Tibial artery (tissue), 4 donors: ENCODE measurements around the gene HOXA3.

ENCODE experiments used
- DNase-seq, 2 donors: peaks; one replicate each; pipeline ENCODE4 v3.0.0-alpha.2; 2019
- H3K27ac ChIP-seq, 2 donors: fragments of 200-600 bp; sonication (generic) in 1 of 2; 1 replicate in 1 of 2; 2 replicates in 1 of 2; pipeline ENCODE4 v1.5.1; 2018 to 2019; ENCODE audit warnings: mild to moderate bottlenecking in 1 of 2
- H3K27me3 ChIP-seq, 2 donors: fragments of 200-600 bp; sonication (generic) in 1 of 2; one replicate each; pipeline versions ENCODE4 v1.5.1 to v1.6.0; 2016 to 2019
- H3K36me3 ChIP-seq, 3 donors: fragments of 200-600 bp; sonication (generic) in 2 of 3; one replicate each; pipeline ENCODE4 v1.5.1; 2016 to 2019; ENCODE audit warnings: mild to moderate bottlenecking in 2 of 3
- H3K4me1 ChIP-seq, 4 donors: fragments of 200-600 bp; sonication (generic) in 2 of 4; 1 replicate in 3 of 4; 2 replicates in 1 of 4; pipeline ENCODE4 v1.5.1; 2016 to 2019
- H3K4me3 ChIP-seq, 2 donors: fragments of 200-600 bp; sonication (generic) in 1 of 2; 1 replicate in 1 of 2; 2 replicates in 1 of 2; pipeline ENCODE4 v1.5.1; 2018 to 2019; ENCODE audit warnings: mild to moderate bottlenecking in 2 of 2
- H3K9me3 ChIP-seq, 3 donors: fragments of 200-600 bp; sonication (generic) in 1 of 3; one replicate each; pipeline ENCODE4 v1.5.1; 2016 to 2019
- intact Hi-C: fragments of 100-400 bp; cut with DNase I; formaldehyde crosslinking; loops from one replicate; pipeline ENCODE4 v1.15.0; 2023; ENCODE audit warnings: low total_unique reads
- TF ChIP-seq, protein P1 (sequence below), 2 experiments: fragments of 200-600 bp in 1 of 2; fragments of 450-650 bp in 1 of 2; IDR thresholded peaks; one replicate each; pipeline ENCODE4 v1.5.1; 2017 to 2019; ENCODE audit warnings: antibody characterized with exemption in 2 of 2, mild to moderate bottlenecking in 1 of 2, moderate library complexity in 1 of 2

Gene HOXA3

DNA sequence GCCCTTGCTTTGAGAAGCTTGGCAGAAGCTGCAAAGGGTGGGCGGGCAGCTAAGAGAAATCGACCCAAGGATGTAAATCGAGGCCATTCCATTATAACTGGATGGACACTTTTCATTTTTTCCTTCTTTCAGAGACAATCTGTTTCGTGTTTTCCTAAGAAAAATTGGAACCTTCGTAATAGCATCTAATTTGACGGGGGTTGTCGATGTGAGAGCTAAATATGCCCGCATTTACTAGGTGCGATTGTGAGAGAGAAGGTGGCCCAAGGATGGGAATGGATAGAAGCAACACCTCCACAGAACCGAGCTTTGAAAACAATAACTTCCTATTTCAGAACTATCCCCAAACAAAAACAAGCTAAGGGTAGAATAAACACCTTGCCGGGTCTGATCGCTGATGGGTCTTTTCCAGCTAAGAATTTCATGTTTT, 21.0 kb downstream of the HOXA3 start:
- Histone ChIP-seq H3K4me1 (peaks cover 0 to 35% (median 19%) of the 10 kb centered on the region in 4 donors), H3K27ac (peak overlapping the region; percentile 80 to 82), H3K4me3 (peak overlapping the region; percentile 67 to 75), H3K27me3 (no peaks in the 10 kb centered on the region), H3K9me3 (no peaks in the 10 kb centered on the region), H3K36me3 (no peaks in the 10 kb centered on the region)
- TF ChIP-seq, protein P1, sequence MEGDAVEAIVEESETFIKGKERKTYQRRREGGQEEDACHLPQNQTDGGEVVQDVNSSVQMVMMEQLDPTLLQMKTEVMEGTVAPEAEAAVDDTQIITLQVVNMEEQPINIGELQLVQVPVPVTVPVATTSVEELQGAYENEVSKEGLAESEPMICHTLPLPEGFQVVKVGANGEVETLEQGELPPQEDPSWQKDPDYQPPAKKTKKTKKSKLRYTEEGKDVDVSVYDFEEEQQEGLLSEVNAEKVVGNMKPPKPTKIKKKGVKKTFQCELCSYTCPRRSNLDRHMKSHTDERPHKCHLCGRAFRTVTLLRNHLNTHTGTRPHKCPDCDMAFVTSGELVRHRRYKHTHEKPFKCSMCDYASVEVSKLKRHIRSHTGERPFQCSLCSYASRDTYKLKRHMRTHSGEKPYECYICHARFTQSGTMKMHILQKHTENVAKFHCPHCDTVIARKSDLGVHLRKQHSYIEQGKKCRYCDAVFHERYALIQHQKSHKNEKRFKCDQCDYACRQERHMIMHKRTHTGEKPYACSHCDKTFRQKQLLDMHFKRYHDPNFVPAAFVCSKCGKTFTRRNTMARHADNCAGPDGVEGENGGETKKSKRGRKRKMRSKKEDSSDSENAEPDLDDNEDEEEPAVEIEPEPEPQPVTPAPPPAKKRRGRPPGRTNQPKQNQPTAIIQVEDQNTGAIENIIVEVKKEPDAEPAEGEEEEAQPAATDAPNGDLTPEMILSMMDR (IDR thresholded peaks at IDR 0.05) = no peak
- no peak for DNase-seq
- intact Hi-C loops = no loop called here

DNA sequence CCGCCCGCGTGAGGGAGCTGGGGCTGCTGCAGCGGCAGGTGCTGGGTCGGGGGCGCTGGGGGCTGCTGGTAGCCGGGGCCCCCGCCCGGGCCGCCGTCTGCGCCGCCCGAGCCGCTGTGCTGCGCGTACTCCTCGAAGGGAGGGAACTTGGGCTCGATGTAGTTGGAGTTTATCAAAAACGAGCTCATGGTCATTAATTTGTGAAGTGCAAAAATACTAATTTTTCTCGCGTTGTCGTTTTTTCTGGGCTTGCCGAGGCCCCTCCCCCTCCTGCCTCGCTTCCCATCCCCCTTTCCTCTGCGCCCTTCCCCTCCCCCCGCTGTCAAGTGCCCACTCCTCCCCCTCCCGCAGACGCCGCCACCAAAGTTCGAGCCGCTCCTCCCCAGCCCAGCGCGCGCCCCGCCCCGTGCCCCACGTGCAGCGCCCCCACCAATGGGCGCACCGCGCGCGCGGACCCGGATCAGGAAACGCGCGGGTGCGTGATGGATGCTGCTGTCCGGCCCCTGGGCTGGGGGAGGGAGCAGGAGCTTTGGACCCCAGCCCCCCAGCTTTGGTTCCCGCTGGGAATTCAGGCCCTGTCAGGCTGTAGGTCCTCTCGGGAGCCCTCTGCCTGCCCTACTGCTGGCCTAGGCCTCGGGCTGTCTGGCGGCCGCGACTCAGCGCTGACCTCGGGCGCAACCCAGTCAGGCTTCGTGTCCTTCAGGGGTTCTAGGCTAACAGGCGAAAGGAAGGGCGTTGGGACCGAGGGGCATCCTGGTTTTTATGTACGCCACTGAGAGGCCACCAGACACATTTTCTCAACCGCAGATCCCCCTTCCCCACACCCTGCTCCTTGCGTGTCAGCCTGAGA, 21.6 kb downstream of the HOXA3 start, which contains the start of gene HOXA4:
HOXA4 (minus strand) TSS at position 218 of the 850 bp plus-strand sequence; CDS start at position 194, 24 bp downstream.
- H3K36me3 ChIP-seq = no peaks in the 10 kb centered on the region
- peak; percentile 92 to 97 for DNase-seq
- TF ChIP-seq, protein P1 (IDR thresholded peaks at IDR 0.05) = no peak
- peak within 1 kb of the TSS; percentile 80 to 82 for H3K27ac ChIP-seq
- no peaks in the 10 kb centered on the region for H3K27me3 ChIP-seq
- peak within 1 kb of the TSS; percentile 67 to 75 for H3K4me3 ChIP-seq
- no peaks in the 10 kb centered on the region for H3K9me3 ChIP-seq
- intact Hi-C loops = no loop called here
- peaks cover 0 to 30% (median 17%) of the 10 kb centered on the region in 4 donors for H3K4me1 ChIP-seq

DNA sequence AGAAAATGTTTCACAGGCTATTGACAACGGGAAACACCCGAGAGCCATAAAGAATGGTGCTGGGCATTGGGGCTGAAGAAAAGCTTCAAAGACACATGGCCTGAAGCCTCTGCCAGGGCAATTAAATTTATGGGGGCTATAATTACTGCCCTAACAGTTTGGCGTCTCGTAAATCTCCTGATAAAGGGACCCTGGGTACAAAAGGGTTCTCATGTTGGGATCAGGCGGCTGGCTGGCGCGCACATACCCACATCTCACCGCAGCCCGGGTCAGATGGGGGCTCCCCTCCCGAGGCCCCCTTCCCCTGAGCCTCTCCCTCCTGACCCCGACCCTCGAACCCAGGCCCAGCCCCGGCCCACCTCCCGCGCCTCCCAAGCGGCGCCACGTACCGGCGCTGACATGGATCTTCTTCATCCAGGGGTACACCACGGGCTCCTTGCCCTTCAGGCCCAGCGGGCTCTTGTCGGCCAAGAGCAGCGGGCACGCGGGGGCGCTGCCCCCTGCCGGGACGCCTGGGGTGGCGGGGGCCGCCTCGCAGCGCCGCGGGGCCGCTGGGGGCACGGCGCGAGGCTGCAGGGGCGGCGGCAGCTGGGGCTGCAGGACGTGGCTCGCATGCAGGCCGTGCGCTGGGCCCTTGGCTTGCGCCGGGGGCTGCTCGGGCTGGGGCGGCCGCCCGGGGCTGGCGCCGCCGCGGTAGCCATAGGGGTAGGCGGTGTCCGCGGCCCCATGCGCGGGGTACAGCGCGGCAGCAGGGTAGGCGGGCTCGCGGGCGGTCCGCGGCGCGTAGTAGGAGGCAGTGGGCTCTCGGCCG, 22.4 kb downstream of the HOXA3 start:
- TF ChIP-seq, protein P1 (IDR thresholded peaks at IDR 0.05) = peak in 1 of 2 experiments; percentile 26
- Histone ChIP-seq H3K4me3 (peak overlapping the region; percentile 67 to 75), H3K27ac (peak overlapping the region; percentile 80 to 82), H3K36me3 (no peaks in the 10 kb centered on the region), H3K27me3 (no peaks in the 10 kb centered on the region), H3K4me1 (peaks cover 0 to 30% (median 16%) of the 10 kb centered on the region in 4 donors), H3K9me3 (no peaks in the 10 kb centered on the region)
- intact Hi-C loops = no loop called here
- no peak for DNase-seq

DNA sequence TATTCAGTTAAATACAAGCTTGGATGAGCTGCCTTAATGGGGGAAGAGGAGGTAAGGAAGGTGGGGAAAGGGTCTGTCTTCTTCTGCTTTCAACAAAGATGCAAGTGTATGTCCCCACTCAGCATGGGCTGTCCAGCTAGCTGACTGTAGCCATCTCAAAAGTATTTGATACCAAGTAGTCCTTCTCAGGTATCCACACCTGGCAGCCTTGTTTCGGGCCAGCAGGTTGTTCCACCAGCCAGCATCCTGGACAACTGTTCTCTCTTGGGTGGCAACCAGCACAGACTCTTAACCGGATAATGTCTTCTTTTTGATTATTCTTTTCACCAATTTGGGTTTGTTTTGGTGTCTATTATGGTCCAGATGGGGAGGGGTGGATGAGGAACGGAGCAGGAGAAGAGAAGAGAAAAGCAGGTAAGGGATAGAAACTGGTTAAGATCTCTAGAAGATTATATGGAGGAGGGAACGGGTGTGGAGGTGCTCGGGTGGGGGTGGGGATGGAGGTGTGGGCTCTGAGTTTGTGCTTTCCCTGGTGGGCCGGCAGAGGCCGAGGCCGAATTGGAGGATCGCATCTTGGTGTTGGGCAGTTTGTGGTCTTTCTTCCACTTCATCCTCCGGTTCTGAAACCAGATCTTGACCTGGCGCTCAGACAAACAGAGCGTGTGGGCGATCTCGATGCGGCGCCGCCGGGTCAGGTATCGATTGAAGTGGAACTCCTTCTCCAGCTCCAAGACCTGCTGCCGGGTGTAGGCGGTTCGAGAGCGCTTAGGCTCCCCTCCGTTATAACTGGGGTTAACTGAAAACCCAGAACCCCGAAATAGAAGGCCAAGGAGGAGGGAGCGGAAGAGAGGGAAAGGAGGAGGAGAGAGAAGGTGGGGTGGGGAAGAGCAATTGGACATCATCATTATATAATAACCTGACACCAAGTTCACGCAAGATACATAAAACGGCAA, 23.3 kb downstream of the HOXA3 start:
- peak overlapping the region; percentile 80 to 82 for H3K27ac ChIP-seq
- H3K9me3 ChIP-seq = no peaks in the 10 kb centered on the region
- no peak for DNase-seq
- H3K27me3 ChIP-seq = no peaks in the 10 kb centered on the region
- no peaks in the 10 kb centered on the region for H3K36me3 ChIP-seq
- intact Hi-C loops = no loop called here
- TF ChIP-seq, protein P1 (IDR thresholded peaks at IDR 0.05) = no peak
- H3K4me3 ChIP-seq = peak overlapping the region; percentile 67 to 75
- peaks cover 0 to 27% (median 12%) of the 10 kb centered on the region in 4 donors for H3K4me1 ChIP-seq

DNA sequence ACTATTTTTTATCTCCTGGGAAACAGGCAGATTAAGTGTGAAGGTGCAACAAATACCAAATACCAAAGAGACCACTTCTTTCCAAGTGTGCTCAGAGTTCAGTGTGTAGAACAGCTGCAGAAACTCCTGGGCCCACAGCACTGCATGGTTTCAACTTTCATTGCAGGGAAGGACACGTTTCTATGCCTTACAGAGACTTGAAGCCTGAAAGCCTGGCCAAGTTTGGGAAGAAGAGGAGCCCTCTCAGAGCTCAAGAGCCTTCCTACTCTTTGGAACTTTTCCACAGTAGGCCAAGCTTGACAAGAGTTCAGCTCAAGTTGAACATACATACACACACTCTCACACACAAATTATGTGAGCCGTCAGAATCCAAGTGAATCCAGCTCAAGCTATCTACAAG, 24.3 kb downstream of the HOXA3 start:
- Histone ChIP-seq H3K9me3 (no peaks in the 10 kb centered on the region), H3K27ac (no peak overlapping the region), H3K4me3 (no peak overlapping the region), H3K4me1 (peaks cover 0 to 23% (median 12%) of the 10 kb centered on the region in 4 donors), H3K36me3 (no peaks in the 10 kb centered on the region), H3K27me3 (no peaks in the 10 kb centered on the region)
- DNase-seq = no peak
- intact Hi-C loops = no loop called here
- TF ChIP-seq, protein P1 (IDR thresholded peaks at IDR 0.05) = no peak
